ENCODE data around the gene INO80E. TPM values are rescaled to one million over a fixed set of nuclear protein-coding genes. Genes with fewer than 3 reads are reported as not detected.

INO80E gene
- total and polyA plus RNA-seq, 2 of the 8 experiments (the other 6 are each of a cell fraction or from before 2014, with no cell fraction given) = 43.0 to 91.2 TPM

- TF ChIP-seq, protein P1, sequence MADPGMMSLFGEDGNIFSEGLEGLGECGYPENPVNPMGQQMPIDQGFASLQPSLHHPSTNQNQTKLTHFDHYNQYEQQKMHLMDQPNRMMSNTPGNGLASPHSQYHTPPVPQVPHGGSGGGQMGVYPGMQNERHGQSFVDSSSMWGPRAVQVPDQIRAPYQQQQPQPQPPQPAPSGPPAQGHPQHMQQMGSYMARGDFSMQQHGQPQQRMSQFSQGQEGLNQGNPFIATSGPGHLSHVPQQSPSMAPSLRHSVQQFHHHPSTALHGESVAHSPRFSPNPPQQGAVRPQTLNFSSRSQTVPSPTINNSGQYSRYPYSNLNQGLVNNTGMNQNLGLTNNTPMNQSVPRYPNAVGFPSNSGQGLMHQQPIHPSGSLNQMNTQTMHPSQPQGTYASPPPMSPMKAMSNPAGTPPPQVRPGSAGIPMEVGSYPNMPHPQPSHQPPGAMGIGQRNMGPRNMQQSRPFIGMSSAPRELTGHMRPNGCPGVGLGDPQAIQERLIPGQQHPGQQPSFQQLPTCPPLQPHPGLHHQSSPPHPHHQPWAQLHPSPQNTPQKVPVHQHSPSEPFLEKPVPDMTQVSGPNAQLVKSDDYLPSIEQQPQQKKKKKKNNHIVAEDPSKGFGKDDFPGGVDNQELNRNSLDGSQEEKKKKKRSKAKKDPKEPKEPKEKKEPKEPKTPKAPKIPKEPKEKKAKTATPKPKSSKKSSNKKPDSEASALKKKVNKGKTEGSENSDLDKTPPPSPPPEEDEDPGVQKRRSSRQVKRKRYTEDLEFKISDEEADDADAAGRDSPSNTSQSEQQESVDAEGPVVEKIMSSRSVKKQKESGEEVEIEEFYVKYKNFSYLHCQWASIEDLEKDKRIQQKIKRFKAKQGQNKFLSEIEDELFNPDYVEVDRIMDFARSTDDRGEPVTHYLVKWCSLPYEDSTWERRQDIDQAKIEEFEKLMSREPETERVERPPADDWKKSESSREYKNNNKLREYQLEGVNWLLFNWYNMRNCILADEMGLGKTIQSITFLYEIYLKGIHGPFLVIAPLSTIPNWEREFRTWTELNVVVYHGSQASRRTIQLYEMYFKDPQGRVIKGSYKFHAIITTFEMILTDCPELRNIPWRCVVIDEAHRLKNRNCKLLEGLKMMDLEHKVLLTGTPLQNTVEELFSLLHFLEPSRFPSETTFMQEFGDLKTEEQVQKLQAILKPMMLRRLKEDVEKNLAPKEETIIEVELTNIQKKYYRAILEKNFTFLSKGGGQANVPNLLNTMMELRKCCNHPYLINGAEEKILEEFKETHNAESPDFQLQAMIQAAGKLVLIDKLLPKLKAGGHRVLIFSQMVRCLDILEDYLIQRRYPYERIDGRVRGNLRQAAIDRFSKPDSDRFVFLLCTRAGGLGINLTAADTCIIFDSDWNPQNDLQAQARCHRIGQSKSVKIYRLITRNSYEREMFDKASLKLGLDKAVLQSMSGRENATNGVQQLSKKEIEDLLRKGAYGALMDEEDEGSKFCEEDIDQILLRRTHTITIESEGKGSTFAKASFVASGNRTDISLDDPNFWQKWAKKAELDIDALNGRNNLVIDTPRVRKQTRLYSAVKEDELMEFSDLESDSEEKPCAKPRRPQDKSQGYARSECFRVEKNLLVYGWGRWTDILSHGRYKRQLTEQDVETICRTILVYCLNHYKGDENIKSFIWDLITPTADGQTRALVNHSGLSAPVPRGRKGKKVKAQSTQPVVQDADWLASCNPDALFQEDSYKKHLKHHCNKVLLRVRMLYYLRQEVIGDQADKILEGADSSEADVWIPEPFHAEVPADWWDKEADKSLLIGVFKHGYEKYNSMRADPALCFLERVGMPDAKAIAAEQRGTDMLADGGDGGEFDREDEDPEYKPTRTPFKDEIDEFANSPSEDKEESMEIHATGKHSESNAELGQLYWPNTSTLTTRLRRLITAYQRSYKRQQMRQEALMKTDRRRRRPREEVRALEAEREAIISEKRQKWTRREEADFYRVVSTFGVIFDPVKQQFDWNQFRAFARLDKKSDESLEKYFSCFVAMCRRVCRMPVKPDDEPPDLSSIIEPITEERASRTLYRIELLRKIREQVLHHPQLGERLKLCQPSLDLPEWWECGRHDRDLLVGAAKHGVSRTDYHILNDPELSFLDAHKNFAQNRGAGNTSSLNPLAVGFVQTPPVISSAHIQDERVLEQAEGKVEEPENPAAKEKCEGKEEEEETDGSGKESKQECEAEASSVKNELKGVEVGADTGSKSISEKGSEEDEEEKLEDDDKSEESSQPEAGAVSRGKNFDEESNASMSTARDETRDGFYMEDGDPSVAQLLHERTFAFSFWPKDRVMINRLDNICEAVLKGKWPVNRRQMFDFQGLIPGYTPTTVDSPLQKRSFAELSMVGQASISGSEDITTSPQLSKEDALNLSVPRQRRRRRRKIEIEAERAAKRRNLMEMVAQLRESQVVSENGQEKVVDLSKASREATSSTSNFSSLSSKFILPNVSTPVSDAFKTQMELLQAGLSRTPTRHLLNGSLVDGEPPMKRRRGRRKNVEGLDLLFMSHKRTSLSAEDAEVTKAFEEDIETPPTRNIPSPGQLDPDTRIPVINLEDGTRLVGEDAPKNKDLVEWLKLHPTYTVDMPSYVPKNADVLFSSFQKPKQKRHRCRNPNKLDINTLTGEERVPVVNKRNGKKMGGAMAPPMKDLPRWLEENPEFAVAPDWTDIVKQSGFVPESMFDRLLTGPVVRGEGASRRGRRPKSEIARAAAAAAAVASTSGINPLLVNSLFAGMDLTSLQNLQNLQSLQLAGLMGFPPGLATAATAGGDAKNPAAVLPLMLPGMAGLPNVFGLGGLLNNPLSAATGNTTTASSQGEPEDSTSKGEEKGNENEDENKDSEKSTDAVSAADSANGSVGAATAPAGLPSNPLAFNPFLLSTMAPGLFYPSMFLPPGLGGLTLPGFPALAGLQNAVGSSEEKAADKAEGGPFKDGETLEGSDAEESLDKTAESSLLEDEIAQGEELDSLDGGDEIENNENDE (IDR thresholded peaks at IDR 0.05; ENCODE audit: insufficient replicate concordance, low read length) = no peak
- no peak for TF ChIP-seq SRF (IDR thresholded peaks at IDR 0.05; ENCODE audit: low read depth, low read length)
Observed at GRCh38 chr16:30003670-30004423, 7.8 kb downstream of the INO80E start (continued).
